Erythroblast (primary cell): ENCODE measurements around the gene XRCC4.

Source experiments
- GATA1 ChIP-seq: IDR thresholded peaks from 2 replicates; pipeline ENCODE4 v1.6.1; 2011; ENCODE audit warnings: low read depth, mild to moderate bottlenecking, control low read depth, low read length, moderate library complexity
- POLR2A ChIP-seq: IDR thresholded peaks from 2 replicates; pipeline ENCODE4 v1.6.1; 2011; ENCODE audit warnings: mild to moderate bottlenecking, low read length

DNA sequence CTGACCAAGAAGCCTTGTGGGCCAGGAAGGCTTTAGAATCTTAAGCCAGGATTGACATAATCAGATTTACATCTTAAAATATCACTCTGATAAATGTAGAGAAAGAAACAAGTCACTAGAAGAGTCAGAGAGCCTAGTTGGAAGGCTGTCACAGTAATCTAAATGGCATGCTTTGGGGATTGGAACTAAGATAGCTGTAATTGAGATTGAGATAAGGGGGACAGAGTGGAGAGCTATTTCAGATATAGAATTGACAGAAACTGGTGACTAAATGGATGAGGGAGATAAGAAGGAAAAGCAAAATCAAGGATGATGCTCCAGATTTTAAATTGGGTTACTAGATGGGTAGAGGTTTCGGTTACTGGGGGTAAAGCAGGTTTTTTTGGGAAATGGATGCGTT lies 100.5 kb downstream of the XRCC4 start:
- TF ChIP-seq POLR2A (no peak), GATA1 (no peak)
